ENCODE measurements around the gene SECISBP2L. TPM values are rescaled to one million over a fixed set of nuclear protein-coding genes. Genes with fewer than 3 reads are reported as not detected.

SECISBP2L gene
- total RNA-seq, 1 experiment from 2014 or later: 24.7 TPM

DNA sequence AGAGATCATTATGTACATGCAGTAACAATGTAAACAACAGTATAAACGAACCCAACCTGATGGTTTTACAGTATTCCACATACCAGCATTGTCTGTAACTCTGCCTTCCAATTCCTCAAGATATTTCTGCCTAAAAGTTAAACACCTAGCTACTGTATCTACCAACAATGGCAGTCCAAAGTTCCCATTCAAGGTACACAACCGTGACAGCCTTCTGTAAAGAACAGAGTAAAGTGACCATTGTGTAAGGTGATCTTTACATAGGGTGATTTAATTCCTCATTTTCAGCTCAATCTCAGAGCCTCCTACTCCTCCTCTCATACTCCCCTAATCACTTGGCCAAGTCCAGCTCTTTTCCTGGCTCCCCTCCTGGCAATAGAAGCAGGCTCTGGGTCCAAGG, 10.4 kb downstream of the SECISBP2L start:
- H3K9me3 ChIP-seq (ENCODE audit: control insufficient read depth, low read depth, low read length): no peaks in the 10 kb centered on the region
- H2AFZ ChIP-seq (ENCODE audit: low read length): no peak overlapping the region
- H3K18ac ChIP-seq (ENCODE audit: insufficient read length, low read depth, low read length): no peak overlapping the region
- H3K23me2 ChIP-seq (ENCODE audit: insufficient read length, low read depth, low read length, poor library complexity, severe bottlenecking): no peaks in the 10 kb centered on the region
- H3K79me2 ChIP-seq (ENCODE audit: insufficient read depth, low read length): no peaks in the 10 kb centered on the region; the same call in 1 of the 2 replicates
- no peak overlapping the region for H2BK15ac ChIP-seq (ENCODE audit: low read depth, low read length)
- no peak overlapping the region for H2BK12ac ChIP-seq (ENCODE audit: insufficient read length, low read depth, low read length)
- no peak overlapping the region for H2BK120ac ChIP-seq (ENCODE audit: low read depth, low read length, poor library complexity, severe bottlenecking)
- no peaks in the 10 kb centered on the region for H3K79me1 ChIP-seq (ENCODE audit: insufficient read depth, low read depth, low read length, poor library complexity, severe bottlenecking)
- no peak overlapping the region for H3K4me2 ChIP-seq (ENCODE audit: insufficient read depth, insufficient read length, low read length)
- H3K14ac ChIP-seq (ENCODE audit: insufficient read depth, low read length): no peak overlapping the region
- DNase-seq: no peak
- no peak overlapping the region for H3K4ac ChIP-seq (ENCODE audit: low read depth, low read length)
- TF ChIP-seq, protein P1, sequence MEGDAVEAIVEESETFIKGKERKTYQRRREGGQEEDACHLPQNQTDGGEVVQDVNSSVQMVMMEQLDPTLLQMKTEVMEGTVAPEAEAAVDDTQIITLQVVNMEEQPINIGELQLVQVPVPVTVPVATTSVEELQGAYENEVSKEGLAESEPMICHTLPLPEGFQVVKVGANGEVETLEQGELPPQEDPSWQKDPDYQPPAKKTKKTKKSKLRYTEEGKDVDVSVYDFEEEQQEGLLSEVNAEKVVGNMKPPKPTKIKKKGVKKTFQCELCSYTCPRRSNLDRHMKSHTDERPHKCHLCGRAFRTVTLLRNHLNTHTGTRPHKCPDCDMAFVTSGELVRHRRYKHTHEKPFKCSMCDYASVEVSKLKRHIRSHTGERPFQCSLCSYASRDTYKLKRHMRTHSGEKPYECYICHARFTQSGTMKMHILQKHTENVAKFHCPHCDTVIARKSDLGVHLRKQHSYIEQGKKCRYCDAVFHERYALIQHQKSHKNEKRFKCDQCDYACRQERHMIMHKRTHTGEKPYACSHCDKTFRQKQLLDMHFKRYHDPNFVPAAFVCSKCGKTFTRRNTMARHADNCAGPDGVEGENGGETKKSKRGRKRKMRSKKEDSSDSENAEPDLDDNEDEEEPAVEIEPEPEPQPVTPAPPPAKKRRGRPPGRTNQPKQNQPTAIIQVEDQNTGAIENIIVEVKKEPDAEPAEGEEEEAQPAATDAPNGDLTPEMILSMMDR (conservative IDR thresholded peaks at IDR 0.05): no peak
- no peak overlapping the region for H4K91ac ChIP-seq (ENCODE audit: insufficient read length, low read depth, low read length)
- no peak overlapping the region for H3K56ac ChIP-seq (ENCODE audit: insufficient read length, low read depth, low read length)
- H2AK5ac ChIP-seq (ENCODE audit: insufficient read length, low read length): no peak overlapping the region
- Mint-ChIP-seq H3K4me3 (no peak overlapping the region), H3K27me3 (ENCODE audit: low read depth) (no peaks in the 10 kb centered on the region), H3K4me1 (peaks cover 3 to 5% of the 10 kb centered on the region in 2 experiments; a peak in 2 of 4 replicates), H3K9me3 (no peaks in the 10 kb centered on the region), H3K36me3 (ENCODE audit: insufficient read depth in 1 of 3, low read depth in 3 of 3) (peaks cover 0 to 12% (median 4%) of the 10 kb centered on the region in 3 experiments; a peak in 4 of 7 replicates), H3K27ac (peak overlapping the region in 1 of 3 experiments; percentile 19; a peak in 1 of 7 replicates)
- H3K27me3 ChIP-seq (ENCODE audit: insufficient read depth, low read length): no peaks in the 10 kb centered on the region
- H4K5ac ChIP-seq (ENCODE audit: insufficient read length, low read depth, low read length): no peak overlapping the region
- H4K20me1 ChIP-seq (ENCODE audit: control insufficient read depth, insufficient read depth, insufficient read length): no peaks in the 10 kb centered on the region
- no CpG with 5 or more reads among the region's 2 CpGs for WGBS (ENCODE audit: extremely low coverage, insufficient read length, low lambda C conversion rate)
- H2BK5ac ChIP-seq (ENCODE audit: insufficient read length, low read length): no peak overlapping the region
- H3T11ph ChIP-seq (ENCODE audit: low read length): no peak overlapping the region
- no peak overlapping the region for H3K9ac ChIP-seq (ENCODE audit: extremely low read depth, insufficient read length, low read length)
- H3K4me1 ChIP-seq (ENCODE audit: insufficient read depth, low read length): no peaks in the 10 kb centered on the region
- no peak overlapping the region for H3K27ac ChIP-seq (ENCODE audit: insufficient read length, low read depth, low read length)
- no peak overlapping the region for H4K8ac ChIP-seq (replicated peaks; ENCODE audit: insufficient read length, low read depth, low read length)
- no peak overlapping the region for H3K23ac ChIP-seq (ENCODE audit: insufficient read length, low read depth, low read length)
- no peak overlapping the region for H2BK20ac ChIP-seq (ENCODE audit: low read depth, low read length, poor library complexity, severe bottlenecking)

Measured in H9 (cell line).